Inflammatory macrophage treated with lipopolysaccharide for 4 hours (primary cell): ENCODE results near the gene DPYSL5.

Experiments
- DNase-seq: peaks from one replicate; pipeline ENCODE4 v3.0.0-alpha.2; 2020

DPYSL5 gene

DNA sequence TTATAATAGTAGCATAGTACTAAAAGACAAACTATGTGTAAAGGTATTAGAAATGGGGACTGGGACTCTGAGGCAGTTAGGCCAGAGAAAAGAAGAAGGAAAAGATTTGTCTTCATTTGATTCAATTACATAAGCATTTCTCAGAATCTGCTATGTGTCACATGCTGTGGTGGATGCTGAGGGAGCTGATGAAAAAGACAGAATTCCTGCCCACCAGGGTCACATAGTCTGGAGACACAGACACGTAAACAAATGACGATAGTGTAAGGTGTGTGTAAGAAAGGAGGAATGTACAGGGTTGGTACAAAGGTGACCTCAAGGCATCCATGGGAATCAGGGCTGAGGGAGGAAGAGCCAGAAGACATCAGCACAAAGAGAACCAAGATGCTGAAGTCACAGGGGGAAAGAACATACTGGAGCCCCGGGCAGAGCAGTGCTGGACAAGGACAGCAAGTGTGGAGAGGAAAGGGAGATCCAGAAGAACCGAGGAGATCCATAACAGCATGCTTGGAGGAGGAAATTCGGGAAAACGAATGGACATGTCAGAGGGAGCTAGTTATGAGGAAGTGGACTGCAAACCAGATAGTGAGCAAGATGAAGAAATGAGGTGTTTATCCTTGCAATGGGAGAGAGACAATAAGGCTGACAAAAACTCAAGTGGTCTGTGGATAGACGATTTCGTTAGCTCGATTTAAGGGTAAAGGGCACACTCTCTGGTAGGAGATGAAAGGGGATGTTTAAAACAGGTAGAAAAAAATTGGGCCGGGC lies 121.3 kb downstream of the DPYSL5 start:
- peak; percentile 36 for DNase-seq

DNA sequence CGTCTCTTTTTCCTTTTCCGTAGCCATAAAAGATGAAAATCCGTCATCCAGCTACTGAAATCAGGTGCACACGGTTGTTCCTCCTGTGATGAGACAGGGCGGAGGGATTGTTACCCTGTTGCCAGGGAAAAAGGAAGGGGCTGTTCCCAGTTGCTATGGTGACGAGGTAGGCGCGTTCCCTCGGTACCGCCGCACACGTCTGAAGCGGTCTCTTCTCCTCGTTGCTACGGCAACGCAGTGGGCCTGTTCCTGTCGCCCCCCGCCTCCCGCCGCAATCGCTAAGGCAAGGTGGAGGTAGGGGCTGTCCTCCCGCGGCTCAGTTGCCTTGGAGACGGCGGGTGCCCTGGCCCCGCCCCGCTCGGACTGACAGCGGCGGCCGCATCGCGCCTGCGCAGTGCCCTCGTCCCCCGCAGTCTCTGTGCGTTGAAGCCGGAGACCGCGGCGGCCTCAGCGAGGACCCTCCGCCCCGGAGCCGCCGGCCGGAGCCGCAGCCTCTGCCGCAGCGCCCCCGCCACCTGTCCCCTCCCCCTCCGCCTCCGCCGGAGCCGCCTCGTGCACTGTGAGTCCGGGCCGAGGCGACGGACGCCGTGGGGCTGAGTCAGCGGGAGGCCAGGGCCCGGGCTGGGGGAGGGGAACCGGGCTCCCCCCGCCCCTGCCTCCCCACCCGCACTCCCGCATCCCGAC lies 122.5 kb downstream of the DPYSL5 start, which contains the start of gene MAPRE3:
TSS of gene MAPRE3 (plus strand) at position 394 of the 684 bp plus-strand sequence. CDS start 51,582 bp downstream, outside the sequence.
- peak; percentile 79 for DNase-seq

DNA sequence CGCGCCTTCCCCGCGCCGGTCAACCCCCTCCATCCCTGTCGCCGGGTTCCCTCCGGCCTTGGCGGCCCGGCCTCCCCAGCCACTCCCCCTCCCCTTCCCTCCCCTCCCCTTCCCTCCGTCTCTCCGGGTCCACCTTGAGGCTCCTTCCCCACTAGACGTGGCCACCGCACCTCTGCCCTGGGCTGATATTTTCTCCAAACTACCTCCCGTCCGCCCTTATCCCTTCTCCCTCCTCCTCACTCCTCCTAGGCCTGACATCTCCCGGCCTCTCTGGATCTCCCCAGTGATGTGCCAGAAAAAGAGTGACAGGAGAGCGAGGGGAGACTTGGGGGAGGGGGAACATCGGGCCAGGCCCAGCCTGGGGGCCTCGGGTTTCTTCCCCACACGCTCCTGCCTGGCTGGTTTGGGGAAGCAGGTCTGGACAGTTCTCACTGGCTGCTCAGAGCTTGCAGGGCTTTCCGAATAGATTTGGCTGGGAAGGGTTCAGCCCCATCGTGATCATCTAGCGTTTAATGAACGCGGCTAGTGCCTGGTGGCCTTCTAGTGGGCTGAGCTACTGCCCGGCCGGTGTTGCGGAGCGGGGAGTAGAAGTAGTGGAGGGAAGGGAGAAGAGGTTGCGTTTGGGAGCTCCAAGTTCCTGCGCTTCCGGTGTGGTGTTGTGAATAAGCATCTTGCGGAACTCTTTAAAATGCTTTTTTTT lies 123.1 kb downstream of the DPYSL5 start:
- peak; percentile 58 for DNase-seq

DNA sequence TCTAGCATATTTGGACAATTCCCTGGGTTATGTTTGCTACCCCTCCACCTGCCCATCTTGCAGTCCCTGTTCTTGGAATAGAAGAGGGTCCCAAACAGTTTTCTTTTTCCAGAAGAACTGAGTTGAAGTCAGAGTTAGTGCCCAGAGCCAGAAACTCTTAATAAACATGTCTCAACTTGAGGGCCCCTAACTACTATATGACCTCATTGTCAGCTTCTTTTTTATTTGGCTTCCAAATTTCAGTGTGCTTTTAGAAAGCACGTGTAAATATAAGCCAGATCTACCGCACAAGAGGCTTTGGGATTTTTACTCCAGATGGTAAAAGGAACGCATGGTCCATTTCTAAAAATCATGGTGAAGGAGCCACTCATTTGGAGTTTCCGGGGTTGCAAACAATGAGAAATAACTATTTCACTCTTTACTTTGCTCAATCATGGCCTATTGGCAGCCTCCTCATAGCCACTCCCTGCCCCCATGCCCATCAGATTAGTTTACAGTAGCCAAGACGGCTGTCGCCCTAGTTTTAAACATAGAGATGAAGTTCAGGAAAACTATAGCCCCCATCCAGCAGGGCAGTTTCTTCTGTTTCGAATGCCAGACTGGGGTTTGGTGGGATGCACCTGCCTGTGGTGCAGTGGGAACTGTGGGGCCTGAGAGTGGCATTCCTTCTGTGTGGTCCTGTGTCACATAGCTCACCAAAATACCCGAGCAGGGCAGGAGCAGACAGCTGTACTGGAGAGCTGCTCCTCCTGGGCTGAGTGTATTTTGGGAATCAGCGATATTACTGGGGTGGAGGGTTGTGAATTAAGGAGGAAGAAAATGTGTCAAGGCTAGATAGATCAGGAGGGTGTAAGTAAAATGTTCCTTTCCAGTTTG lies 124.2 kb downstream of the DPYSL5 start:
- DNase-seq: peak; percentile 61

DNA sequence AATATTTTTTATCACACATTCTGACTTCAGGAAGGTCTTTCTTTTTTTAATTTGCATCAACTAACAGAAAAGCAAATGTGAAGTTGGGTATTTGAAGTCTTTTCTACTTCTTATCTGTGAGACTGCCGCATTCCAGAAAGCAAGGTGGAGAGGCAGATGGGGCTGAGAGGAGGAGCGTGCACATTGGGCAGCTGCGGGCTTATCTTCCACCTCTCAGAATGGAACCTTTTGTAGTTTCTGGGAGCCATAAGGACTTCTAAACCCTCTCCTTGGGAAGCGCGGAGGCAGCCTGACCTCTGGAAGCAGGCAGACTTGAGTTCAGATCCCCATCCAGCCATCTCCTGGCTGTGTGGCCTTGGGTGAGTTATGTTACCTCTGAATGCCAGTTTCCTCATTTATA lies 126.4 kb downstream of the DPYSL5 start:
- no peak for DNase-seq

DNA sequence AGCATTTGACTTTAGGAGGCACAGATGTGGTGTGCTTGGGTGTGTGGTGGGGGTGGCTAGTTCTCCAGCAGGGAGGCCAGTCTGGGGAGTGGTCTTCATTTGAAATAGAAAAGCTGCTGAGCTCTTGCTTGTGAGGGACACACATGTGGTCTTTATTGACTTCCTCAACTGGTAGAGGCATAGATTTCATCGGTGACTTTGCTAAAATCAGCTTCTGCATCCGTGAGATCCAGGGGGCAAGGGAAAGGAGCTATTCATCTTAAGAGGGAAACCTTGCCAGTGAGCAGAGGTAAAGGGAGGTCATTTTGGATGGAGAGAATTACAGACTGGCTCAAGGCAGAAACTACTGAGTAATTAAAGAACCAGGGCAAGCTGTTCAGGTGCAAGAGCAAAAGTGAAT lies 127.2 kb downstream of the DPYSL5 start:
- no peak for DNase-seq

DNA sequence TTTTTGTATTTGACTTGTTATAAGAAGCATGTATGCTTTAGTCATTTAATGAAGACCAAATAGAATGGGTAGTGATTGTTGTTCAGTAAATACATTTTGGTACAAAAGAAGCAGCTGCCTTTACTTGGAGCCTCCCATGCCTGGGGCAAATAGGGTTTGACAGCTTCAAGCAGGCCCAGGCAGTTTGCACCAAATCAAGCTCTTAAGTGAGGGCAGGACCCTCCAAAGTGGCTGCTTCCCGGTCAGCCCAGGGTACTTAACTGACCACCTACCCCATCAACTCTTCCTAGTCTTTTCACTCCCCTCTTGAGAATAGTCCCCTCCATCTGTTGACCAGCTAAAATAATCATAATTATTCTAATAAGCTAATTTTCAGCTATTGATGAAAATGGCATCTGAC lies 127.7 kb downstream of the DPYSL5 start:
- DNase-seq: no peak

DNA sequence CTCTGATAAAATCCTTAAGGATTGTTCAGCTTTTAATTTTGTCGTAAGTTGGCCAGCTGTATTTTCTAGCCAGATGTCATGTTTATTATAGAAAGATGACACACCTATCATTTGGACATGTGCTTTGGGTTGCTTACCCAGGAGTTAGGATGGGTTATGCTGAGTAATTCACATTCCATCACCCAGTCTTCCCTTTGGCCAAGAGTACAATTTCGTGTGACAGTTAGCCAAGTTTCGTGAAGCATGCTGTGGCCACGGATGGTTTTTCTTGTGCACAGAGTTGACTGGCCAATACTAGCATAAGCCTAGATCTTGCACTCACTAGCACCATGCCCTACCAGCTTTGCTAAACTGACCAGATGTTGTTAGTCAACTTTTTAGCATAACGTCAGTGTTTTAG lies 128.3 kb downstream of the DPYSL5 start:
- no peak for DNase-seq

DNA sequence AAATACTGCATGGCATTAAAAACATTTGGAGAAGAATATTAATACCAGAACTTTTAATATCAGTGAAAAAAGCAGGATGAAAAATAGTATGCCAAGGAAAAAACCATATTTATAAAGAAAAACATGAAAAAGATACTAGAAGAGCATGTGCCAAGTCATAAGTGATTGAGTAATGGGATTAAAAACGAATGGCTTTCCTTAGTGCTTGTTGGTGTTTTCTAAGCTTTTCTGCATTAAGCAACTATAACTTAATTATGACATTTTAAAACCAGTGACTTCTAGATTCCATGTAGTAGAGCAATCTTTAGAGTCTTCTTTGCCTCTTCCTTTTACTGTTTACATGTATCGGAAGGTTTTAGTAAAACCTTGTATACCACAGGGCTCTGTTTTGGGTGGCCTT lies 129.1 kb downstream of the DPYSL5 start:
- no peak for DNase-seq

DNA sequence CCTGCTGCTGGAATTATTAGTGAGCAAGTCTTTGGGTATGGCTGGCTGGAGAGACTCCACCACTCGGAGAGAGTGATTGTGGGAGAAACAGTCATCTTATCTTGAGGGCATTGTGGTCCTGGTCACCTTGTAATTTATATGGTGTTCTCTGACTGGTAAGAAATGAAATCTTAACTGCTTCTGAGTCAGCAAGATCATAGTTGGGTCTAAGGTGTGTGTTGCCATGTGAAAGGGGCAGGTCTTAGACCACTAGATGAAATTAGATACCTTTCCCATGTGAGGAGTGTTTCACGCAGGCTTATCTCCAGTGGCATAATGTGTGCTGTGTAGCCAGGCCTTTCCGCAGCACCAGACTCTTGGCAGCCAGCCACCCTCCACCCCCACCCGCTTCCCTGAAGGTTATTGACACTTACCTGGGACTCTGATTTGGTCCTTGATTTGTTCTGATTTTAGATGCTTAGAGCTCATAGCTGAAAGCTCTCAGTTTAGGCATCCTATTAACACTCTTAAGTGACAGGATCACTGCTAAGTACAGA lies 130.2 kb downstream of the DPYSL5 start:
- no peak for DNase-seq

DNA sequence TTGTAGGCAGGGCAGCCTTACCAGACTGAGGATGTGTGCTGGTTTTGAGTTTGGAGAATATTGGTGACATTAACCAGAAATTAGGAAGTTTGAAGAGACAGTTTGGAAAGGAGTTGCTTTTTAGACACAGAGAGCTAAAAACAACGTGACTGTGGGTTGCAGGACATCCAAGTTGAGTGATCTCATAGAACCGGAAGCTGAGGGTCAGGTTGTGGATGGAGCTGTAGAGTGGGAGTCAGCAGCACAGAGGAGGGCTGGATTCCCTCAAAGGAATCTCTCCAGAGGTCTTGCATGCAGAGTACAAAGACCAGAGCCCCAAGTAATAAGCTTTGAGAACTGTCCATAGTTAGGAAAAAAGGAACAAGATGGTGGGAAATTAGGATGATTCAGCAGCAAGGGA lies 131.8 kb downstream of the DPYSL5 start:
- DNase-seq: peak; percentile 28

DNA sequence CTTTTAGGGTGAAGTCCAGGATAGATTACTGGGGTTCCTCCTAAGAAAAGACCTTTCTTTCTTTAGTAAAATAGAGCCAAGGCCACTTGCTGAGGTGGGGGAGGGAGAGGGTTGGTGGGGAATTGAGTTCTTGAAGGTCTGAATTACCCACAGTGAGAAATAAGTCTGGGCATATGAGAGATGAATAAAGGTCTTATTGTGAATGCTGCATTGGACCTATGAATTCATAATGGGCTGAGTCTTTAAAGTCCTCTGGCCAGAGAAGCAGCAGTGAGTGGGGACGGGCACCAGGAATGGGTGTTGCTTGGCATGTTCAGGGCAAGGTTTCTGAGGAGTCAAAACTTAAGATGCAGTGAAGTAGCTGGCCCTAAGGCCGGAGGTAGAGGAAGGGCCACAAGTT lies 133.0 kb downstream of the DPYSL5 start:
- no peak for DNase-seq

DNA sequence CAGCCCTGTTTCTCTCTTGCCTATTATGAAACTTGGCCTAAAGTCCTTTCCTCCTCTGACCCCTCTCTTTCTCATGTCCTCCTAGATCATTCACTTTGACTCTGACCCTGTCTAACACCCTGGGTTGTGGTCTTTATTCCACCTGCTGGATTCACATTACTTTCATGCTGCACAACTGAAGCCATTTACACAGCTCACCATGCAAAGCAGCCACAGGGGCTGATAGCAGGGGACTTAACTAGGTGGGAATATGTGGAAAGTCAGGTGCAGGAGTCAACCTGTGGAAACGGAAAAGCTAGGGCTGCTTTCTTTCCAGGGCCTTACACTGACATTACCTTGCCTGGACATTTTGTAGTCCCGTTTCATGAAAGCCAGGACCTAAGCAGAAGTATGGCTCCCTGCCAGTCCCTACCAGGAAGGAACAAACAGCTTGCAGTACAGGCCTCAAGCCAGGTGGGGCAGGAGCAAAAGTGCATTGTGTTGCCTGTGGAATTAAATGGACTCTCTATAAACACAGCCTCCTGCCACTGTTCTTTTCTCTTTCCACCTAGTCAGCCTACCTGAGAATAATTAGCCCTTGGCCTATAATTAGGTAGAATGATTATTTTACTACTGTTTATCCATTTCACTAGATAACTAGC lies 134.3 kb downstream of the DPYSL5 start:
- peak; percentile 24 for DNase-seq

DNA sequence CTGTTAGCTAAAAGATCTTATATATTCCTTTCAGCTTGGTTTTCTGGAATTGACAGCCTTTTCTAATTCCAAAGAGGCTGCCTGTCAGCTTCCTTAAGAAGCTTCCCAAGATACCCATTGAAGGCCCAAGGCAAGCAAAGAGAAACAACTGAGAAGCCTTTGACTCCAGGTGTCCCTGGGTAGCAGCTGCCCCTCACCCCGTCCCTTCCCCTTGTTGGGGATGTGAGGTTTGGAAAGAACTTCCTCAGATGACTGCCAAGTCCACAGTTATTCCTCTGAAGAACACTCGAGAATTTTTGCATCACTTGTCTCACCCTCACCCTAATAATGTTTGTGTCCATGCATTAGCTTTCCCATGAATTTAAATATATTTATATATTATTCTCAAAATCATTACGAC lies 135.8 kb downstream of the DPYSL5 start:
- DNase-seq: no peak

DNA sequence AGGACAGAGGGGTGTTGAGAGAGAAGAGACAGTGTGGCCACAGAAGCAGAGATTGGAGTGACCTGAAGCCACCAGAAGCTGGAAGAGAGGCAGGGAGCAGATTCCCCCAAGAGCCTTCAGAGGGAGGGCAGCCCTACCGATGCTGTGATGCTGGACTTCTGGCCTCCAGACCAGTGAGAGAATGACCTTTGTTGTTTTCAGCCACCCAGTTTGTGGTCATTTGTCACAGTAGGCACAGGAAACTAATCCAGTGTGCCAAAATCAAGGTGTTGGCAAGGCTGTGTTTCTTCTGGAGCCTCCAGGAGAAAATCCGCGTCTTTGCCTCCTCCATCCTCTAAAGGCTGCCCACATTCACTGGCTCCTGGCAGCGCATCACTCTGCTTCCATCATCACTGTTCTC lies 137.9 kb downstream of the DPYSL5 start:
- no peak for DNase-seq

DNA sequence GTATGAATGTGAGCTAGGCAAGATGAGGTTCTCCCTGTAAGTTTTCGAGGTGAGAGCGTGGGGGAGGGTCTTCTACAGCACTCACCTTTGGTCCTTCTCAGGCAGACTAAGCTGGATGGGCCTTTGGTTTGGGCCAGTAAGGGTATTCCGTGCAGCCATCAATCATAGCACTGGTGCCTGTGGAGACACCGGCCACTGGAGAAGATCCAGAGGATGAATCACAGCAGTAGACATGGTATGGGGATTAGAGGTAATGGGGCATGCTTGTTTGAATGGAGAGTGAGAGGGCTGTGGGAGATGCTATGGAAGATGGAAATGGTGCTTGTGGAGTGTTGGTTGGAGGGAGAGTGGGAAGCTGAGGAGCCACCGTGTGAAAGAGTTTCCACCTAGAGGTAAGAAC lies 138.6 kb downstream of the DPYSL5 start:
- DNase-seq: no peak

DNA sequence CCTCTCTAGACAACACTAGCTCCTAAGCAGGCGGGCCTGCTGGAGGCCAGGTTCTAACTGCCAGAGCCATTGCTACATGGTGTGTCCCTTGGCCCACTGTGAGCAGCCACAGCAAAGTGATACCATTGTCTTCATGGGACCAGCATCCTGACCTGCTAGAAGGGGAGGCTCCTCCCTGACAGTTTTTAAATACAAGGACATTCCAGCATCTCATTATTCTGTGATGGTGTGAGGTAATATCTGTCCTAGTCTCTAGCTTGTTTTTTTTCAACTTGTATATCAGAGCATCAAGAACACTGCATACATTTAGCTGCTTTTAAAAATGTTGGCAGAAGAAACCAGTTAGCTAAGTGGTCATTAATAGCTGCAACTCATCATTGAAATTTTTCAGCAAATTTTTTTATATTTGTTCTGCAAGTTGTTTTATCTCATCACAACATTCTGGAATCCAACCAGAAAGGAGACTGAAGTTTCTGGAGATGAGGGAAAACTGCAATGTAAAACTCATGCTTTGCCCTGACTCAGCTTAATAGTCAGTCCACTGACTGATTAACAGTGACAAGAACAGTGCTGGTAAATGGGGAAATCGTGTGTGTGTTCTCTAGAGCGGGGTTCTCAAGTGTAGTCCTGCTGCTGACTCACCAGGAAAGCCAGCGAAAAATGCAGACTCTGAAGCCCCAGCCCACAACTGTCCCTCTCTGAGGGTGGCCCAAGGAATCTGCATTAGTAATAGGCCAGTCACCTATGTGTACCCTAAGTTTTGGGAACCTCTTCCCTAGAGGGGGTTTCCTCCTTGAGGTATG lies 140.3 kb downstream of the DPYSL5 start:
- DNase-seq: no peak

DNA sequence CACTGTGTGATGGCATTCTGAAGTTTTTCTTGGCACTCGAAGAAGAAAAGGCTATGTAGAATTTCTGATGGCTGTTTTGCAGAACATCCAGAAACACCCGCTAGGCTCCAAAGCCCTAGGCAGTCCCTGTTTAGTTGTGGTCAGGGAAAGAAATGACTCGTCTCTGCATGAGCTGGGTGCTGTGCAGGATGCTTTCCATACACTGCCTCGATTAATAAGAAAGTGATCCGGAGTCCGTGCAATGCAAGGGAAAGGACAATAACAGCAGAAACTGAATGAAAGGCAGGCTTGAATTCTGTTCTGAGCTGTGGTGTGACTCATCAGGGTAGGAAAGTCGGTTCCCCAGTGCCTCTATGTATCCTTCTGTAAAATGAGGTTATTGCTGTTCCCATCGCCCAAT lies 141.2 kb downstream of the DPYSL5 start:
- no peak for DNase-seq

DNA sequence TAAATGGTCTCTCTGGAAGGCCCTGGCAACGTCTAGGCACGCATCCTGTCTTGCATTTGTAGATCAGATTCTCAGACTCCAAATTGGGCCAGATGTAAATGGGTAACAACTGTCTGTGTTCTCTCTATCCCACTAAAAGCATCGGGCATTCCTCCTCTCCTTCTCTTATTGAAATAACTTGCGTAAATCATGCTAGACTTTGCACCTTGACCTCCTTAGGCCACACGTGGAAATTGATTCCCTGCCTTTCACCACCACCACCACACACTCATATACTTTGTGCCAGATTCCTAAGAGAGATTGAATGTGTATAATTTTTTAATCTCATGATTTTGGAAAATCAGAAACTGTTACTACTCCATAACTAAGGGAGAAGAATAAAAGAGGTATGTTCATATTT lies 143.8 kb downstream of the DPYSL5 start:
- no peak for DNase-seq

DNA sequence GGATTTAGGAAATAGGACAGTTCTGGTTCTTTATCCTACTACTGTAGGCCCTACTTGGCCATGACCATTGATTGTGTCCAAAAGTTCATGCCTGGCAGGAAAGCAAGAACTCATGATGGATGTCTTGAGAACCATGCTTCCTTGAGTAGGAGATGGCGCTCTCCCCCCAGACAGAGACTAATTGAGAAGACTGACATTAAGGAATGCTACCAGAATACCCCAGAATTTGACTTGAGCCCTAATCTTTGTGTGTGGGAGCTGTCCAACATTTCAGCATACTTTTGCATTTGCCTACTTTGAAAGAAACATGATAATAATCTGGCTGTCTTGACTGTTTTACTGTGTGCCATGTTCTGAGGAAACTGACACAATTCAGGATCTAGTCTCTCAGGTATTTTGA lies 145.8 kb downstream of the DPYSL5 start:
- DNase-seq: no peak

DNA sequence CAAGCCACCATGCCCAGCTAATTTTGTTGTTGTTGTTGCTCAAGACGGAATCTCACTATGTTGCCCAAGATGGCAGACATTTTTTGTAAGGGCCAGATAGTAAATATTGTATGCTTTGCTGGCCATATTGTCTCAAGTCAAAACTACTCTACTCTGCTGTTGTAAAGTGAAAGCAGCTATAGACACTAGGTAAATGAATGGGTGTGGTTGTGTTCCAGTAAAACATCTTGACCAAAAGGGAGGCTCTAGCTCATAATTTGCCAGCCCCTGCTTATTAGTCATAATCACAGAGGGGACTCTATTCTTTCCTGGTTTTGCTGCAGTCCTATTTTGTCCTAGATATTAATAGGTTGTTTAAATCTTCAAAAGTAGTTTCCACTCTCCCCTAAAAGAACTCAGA lies 147.1 kb downstream of the DPYSL5 start:
- DNase-seq: no peak
